Neural progenitor cell (in vitro differentiated cells): ENCODE data around the gene PRSS38. TPM values are rescaled to one million over a fixed set of nuclear protein-coding genes. Genes with fewer than 3 reads are reported as not detected.
A peak's percentile ranks its signal among the peaks of the same experiment; 100 is the strongest.

Experiments
- DNase-seq: peaks from one replicate; pipeline ENCODE4 v3.0.0-alpha.2; 2016; ENCODE audit warnings: low spot score
- H2AFZ ChIP-seq: fragments of 200-600 bp; sonication (generic); replicated peaks from 2 replicates; pipeline ENCODE4 v1.6.1; 2016; ENCODE audit warnings: antibody characterized with exemption
- H3F3A ChIP-seq: fragments of 200-600 bp; sonication (generic); 2 replicates; pipeline ENCODE4 v1.6.1; 2016; ENCODE audit warnings: antibody characterized with exemption, low read depth
- H3K27ac ChIP-seq: fragments of 200-600 bp; sonication (generic); 2 replicates; pipeline ENCODE4 v1.5.1; 2016; ENCODE audit warnings: mild to moderate bottlenecking
- H3K27me3 ChIP-seq: fragments of 200-600 bp; sonication (generic); 2 replicates; pipeline ENCODE4 v1.6.1; 2016; ENCODE audit warnings: mild to moderate bottlenecking, moderate library complexity
- H3K36me3 ChIP-seq: fragments of 200-600 bp; sonication (generic); 2 replicates; pipeline ENCODE4 v1.5.1; 2016
- H3K4me1 ChIP-seq: fragments of 200-600 bp; sonication (generic); 2 replicates; pipeline ENCODE4 v1.6.1; 2016; ENCODE audit warnings: mixed run types
- H3K4me2 ChIP-seq: fragments of 200-600 bp; sonication (generic); 2 replicates; pipeline ENCODE4 v1.6.1; 2016
- H3K4me3 ChIP-seq: fragments of 200-600 bp; sonication (generic); 2 replicates; pipeline ENCODE4 v1.5.1; 2016
- H3K79me2 ChIP-seq: fragments of 200-600 bp; sonication (generic); 2 replicates; pipeline ENCODE4 v1.6.1; 2016; ENCODE audit warnings: low read depth
- H3K9ac ChIP-seq: fragments of 200-600 bp; sonication (generic); 2 replicates; pipeline ENCODE4 v1.6.1; 2016
- H3K9me3 ChIP-seq: fragments of 200-600 bp; sonication (generic); 2 replicates; pipeline ENCODE4 v1.5.1; 2016; ENCODE audit warnings: low read depth
- H4K20me1 ChIP-seq: fragments of 200-600 bp; sonication (generic); 2 replicates; pipeline ENCODE4 v1.6.1; 2016; ENCODE audit warnings: low read depth
- H3K27ac Mint-ChIP-seq: 3 replicates; pipeline ENCODE4 v1.8.0; 2021; ENCODE audit warnings: mixed read lengths
- H3K27me3 Mint-ChIP-seq: 2 replicates; pipeline ENCODE4 v1.8.0; 2022; ENCODE audit warnings: low read depth, mild to moderate bottlenecking, inconsistent platforms, moderate library complexity, mixed read lengths; ENCODE audit not compliant: insufficient read depth
- H3K36me3 Mint-ChIP-seq: 3 replicates; pipeline ENCODE4 v1.8.0; 2021; ENCODE audit warnings: mixed read lengths
- H3K4me1 Mint-ChIP-seq: 3 replicates; pipeline ENCODE4 v1.8.0; 2021; ENCODE audit warnings: mixed read lengths
- H3K4me3 Mint-ChIP-seq: 3 replicates; pipeline ENCODE4 v1.8.0; 2021; ENCODE audit warnings: mild to moderate bottlenecking, moderate library complexity, mixed read lengths
- H3K9me3 Mint-ChIP-seq: 3 replicates; pipeline ENCODE4 v1.8.0; 2020; ENCODE audit warnings: mixed read lengths
- CTCF ChIP-seq: fragments of 200-600 bp; sonication (generic); IDR thresholded peaks from 2 replicates; pipeline ENCODE4 v1.5.1; 2017; ENCODE audit warnings: antibody characterized with exemption, mild to moderate bottlenecking
- EZH2 ChIP-seq: fragments of 200-600 bp; sonication (generic); IDR thresholded peaks from 2 replicates; pipeline ENCODE4 v1.6.1; 2017; ENCODE audit warnings: antibody characterized with exemption, mild to moderate bottlenecking, moderate library complexity
- EZH2phosphoT487 ChIP-seq: fragments of 200-600 bp; sonication (generic); IDR thresholded peaks from 2 replicates; pipeline ENCODE4 v1.6.1; 2017; ENCODE audit warnings: antibody characterized with exemption
- total RNA-seq: library from RNA; depleted of rRNA; stranded (reverse); fragments of >200 nt; gene quantifications from 2 replicates; pipeline ENCODE4 v1.2.3, GENCODE V29; 2015; ENCODE audit warnings: low replicate concordance

PRSS38 gene
- total RNA-seq, 1 donor from 2014 or later: not detected

- no peaks in the 10 kb centered on the region for H3F3A ChIP-seq
These were observed 73.8 kb downstream of the PRSS38 start for GRCh38 chr1:227889047-227889862.

GRCh38 chr1:227889863-227890405 lies 74.5 kb downstream of the PRSS38 start:
- no peak overlapping the region for H3K9ac ChIP-seq
- no peak for TF ChIP-seq EZH2phosphoT487
- peak overlapping the region; percentile 50 for H2AFZ ChIP-seq
- no peak for DNase-seq
- H3K27ac ChIP-seq: no peak overlapping the region
- H3K4me2 ChIP-seq: no peak overlapping the region
- no peak overlapping the region for H3K4me3 ChIP-seq
- Mint-ChIP-seq H3K9me3 (no peaks in the 10 kb centered on the region), H3K4me3 (no peak overlapping the region), H3K27me3 (peaks cover 6% of the 10 kb centered on the region), H3K36me3 (no peaks in the 10 kb centered on the region), H3K4me1 (peaks cover 11% of the 10 kb centered on the region), H3K27ac (peak overlapping the region; percentile 36)
- H3K79me2 ChIP-seq: no peaks in the 10 kb centered on the region
- no peaks in the 10 kb centered on the region for H3K27me3 ChIP-seq
- H3F3A ChIP-seq: no peaks in the 10 kb centered on the region
- H3K4me1 ChIP-seq: peaks cover 29% of the 10 kb centered on the region
- no peaks in the 10 kb centered on the region for H4K20me1 ChIP-seq
- H3K9me3 ChIP-seq: no peaks in the 10 kb centered on the region
- no peaks in the 10 kb centered on the region for H3K36me3 ChIP-seq

More at GRCh38 chr1:227889047-227889862, 73.8 kb downstream of the PRSS38 start:
- Mint-ChIP-seq H3K27ac (no peak overlapping the region), H3K27me3 (peaks cover 6% of the 10 kb centered on the region), H3K36me3 (no peaks in the 10 kb centered on the region), H3K4me3 (no peak overlapping the region), H3K4me1 (peaks cover 11% of the 10 kb centered on the region), H3K9me3 (no peaks in the 10 kb centered on the region)
- DNase-seq: no peak
- no peak overlapping the region for H3K4me2 ChIP-seq
- H3K27ac ChIP-seq: no peak overlapping the region
- peak overlapping the region; percentile 50 for H2AFZ ChIP-seq
- no peak overlapping the region for H3K9ac ChIP-seq
- H3K4me3 ChIP-seq: no peak overlapping the region
- no peaks in the 10 kb centered on the region for H3K9me3 ChIP-seq
- H3K4me1 ChIP-seq: peaks cover 29% of the 10 kb centered on the region
- H3K36me3 ChIP-seq: no peaks in the 10 kb centered on the region
- TF ChIP-seq EZH2phosphoT487: no peak
- no peak for TF ChIP-seq EZH2
- no peak for TF ChIP-seq CTCF
- no peaks in the 10 kb centered on the region for H3K27me3 ChIP-seq
- no peaks in the 10 kb centered on the region for H3K79me2 ChIP-seq
- H4K20me1 ChIP-seq: no peaks in the 10 kb centered on the region

GRCh38 chr1:227890451-227891222 lies 75.2 kb downstream of the PRSS38 start:
- Histone ChIP-seq H2AFZ (no peak overlapping the region), H3K4me2 (no peak overlapping the region), H3K36me3 (no peaks in the 10 kb centered on the region), H4K20me1 (no peaks in the 10 kb centered on the region), H3K79me2 (no peaks in the 10 kb centered on the region), H3K4me1 (peaks cover 25% of the 10 kb centered on the region), H3K4me3 (no peak overlapping the region), H3K9me3 (no peaks in the 10 kb centered on the region), H3K9ac (no peak overlapping the region), H3F3A (no peaks in the 10 kb centered on the region), H3K27me3 (no peaks in the 10 kb centered on the region), H3K27ac (no peak overlapping the region)
- no peak for DNase-seq
- peaks cover 9% of the 10 kb centered on the region for H3K4me1 Mint-ChIP-seq
- TF ChIP-seq CTCF (no peak), EZH2 (no peak), EZH2phosphoT487 (no peak)
- peak overlapping the region; percentile 78 for H3K27ac Mint-ChIP-seq
- H3K27me3 Mint-ChIP-seq: peaks cover 6% of the 10 kb centered on the region
- no peaks in the 10 kb centered on the region for H3K9me3 Mint-ChIP-seq
- no peaks in the 10 kb centered on the region for H3K36me3 Mint-ChIP-seq
- no peak overlapping the region for H3K4me3 Mint-ChIP-seq
